ENCODE measurements around the gene MRPL32. TPM values are rescaled to one million over a fixed set of nuclear protein-coding genes. Genes with fewer than 3 reads are reported as not detected.

Gene MRPL32
- total RNA-seq, 1 donor from 2014 or later, result 66.8 TPM

GRCh38 chr7:42922017-42922753 is 10.0 kb upstream of the MRPL32 start:
- ATAC-seq (no peak), DNase-seq (ENCODE audit: missing footprints) (no peak)

GRCh38 chr7:42924223-42924838 is 7.8 kb upstream of the MRPL32 start:
- no peak for DNase-seq (ENCODE audit: missing footprints)
- ATAC-seq, result no peak
- intact Hi-C loops (cut with DNase I), result no loop called here

More at GRCh38 chr7:42922017-42922753, 10.0 kb upstream of the MRPL32 start:
- intact Hi-C loops (cut with DNase I), result no loop called here

GRCh38 chr7:42925630-42926029 is 6.5 kb upstream of the MRPL32 start:
- no peak for DNase-seq (ENCODE audit: missing footprints)
- intact Hi-C loops (cut with DNase I), result no loop called here
- no peak for ATAC-seq

DNA sequence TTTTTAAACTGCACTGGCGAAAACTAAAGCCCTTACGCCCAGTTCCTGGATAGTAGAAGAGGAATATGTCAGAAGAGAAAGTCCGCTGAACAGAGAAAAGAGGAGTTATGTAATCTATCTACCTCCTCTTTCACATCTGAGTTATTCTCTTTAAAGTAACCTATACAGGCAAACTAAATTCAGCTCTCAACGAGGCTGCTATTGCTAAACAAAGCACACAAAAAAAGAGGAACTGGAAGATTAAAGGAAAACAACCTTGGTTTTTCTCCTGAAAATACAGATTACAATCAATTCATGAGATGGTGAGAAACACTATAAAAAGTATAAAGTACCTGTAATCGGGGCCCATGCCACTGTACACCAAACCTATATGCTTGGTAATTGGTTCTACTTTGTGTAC is 6.0 kb upstream of the MRPL32 start:
- intact Hi-C loops (cut with DNase I), result no loop called here
- ATAC-seq, result no peak
- no peak for DNase-seq (ENCODE audit: missing footprints)

DNA sequence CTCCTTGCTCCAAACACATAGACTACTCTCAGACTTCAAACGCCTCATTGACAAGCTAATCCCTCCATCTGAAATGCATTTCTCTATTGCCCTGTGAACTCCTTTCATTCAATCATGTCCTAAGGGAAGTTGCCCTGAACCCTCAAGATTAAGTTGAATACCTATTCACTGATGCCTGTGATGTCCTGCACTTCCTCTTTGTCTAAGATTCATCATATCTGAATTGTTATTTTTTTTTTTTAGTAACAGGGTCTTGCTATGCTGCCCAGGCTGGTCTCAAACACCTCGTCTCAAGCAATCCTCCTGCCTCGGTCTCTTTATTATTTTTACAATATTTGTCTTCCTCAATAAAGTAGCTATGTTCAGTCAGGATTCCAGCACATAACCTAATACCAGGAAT is 3.4 kb upstream of the MRPL32 start:
- no peak for DNase-seq (ENCODE audit: missing footprints)
- intact Hi-C loops (cut with DNase I), result no loop called here

GRCh38 chr7:42929449-42929848 is 2.7 kb upstream of the MRPL32 start:
- DNase-seq (ENCODE audit: missing footprints) (no peak), ATAC-seq (no peak)
- intact Hi-C loops (cut with DNase I), result no loop called here

More for the DNA sequence above, 3.4 kb upstream of the MRPL32 start:
- no peak for ATAC-seq

- DNase-seq (ENCODE audit: missing footprints) (no peak), ATAC-seq (no peak)
- intact Hi-C loops (cut with DNase I), result no loop called here
Observed at GRCh38 chr7:42930889-42931288, 1.3 kb upstream of the MRPL32 start.

GRCh38 chr7:42931447-42931833 is 736 bp upstream of the MRPL32 start:
- DNase-seq (ENCODE audit: missing footprints) (no peak), ATAC-seq (no peak)
- intact Hi-C loops (cut with DNase I), result no loop called here

GRCh38 chr7:42932811-42933591 is 825 bp downstream of the MRPL32 start:
- intact Hi-C loops (cut with DNase I), result loop anchor here (2.0 kb wide), 1 partner anchor 20 kb away; the partner anchor contains the start of gene C7orf25
- DNase-seq (ENCODE audit: missing footprints) (no peak), ATAC-seq (peak; percentile 33)

DNA sequence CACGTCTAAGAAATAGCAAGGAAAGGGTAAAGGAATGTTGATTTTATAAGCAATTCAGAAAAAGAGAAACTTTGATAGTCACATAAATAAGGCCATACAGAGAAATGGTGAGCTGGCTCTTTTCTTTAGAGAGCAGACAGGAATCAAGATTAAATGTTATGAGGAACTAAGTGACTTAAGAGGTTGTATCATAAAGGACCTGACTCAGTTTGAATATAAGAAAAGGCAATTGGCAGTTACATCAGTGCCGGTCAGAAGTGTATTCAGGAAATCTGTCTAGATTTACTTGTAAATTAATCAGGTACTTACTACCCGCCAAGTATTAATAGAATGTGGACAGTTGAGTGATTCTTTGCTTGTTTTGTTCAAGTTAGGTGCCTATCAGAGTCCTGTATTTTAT is 2.1 kb downstream of the MRPL32 start:
- ATAC-seq (no peak), DNase-seq (ENCODE audit: missing footprints) (no peak)
- intact Hi-C loops (cut with DNase I), result no loop called here

GRCh38 chr7:42935861-42936260 is 3.7 kb downstream of the MRPL32 start:
- intact Hi-C loops (cut with DNase I), result no loop called here
- no peak for ATAC-seq

GRCh38 chr7:42939457-42940240 is 7.5 kb downstream of the MRPL32 start:
- intact Hi-C loops (cut with DNase I), result loop anchor here (5.0 kb wide), 1 partner anchor 168 kb away; no protein-coding TSS in a partner anchor
- ATAC-seq, result no peak
- DNase-seq (ENCODE audit: missing footprints), result no peak

More at GRCh38 chr7:42935861-42936260, 3.7 kb downstream of the MRPL32 start:
- no peak for DNase-seq (ENCODE audit: missing footprints)

- ATAC-seq (peak; percentile 70), DNase-seq (ENCODE audit: missing footprints) (peak; percentile 78)
- intact Hi-C loops (cut with DNase I), result loop anchor here (1.0 to 5.0 kb wide), 2 partner anchors 166 to 320 kb away; no protein-coding TSS in a partner anchor
Observed at GRCh38 chr7:42940985-42941847, 9.0 kb downstream of the MRPL32 start.

- intact Hi-C loops (cut with DNase I), result no loop called here
- DNase-seq (ENCODE audit: missing footprints), result no peak
- no peak for ATAC-seq
Observed at GRCh38 chr7:42945821-42946626, 13.8 kb downstream of the MRPL32 start.

DNA sequence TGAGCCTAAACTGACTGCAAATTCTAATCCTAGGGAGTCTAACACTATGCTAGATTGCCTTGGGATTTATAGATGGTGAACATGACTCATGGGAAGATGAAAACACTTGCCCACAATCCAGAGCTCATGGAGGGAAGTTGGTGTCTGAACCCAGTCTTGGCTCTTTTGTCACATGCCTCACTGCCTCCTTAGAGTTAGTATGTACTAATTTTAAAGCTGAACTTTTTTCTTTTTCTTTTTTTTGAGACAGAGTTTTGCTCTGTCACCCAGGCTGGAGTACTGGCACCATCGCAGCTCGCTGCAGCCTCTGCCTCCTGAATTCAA is 14.4 kb downstream of the MRPL32 start:
- DNase-seq (ENCODE audit: missing footprints) (no peak), ATAC-seq (no peak)
- intact Hi-C loops (cut with DNase I), result no loop called here

DNA sequence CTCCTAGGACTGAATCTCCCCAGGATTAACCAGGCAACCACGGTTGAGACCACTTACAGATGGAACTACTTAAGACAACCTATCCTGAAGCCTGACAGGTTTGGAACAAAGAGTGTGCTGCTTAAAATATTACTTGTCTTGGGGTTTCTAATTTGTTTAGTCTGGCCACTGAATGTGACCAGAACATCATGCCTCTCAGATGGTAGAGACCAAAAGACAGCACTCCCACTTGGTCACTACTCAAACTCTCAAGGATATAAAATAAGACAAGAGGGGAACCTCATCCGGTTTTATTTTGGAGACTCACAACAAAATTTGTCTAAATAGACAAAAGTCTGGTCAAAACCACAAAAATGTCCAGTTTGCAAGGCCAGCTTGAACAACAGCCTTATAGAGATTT is 15.3 kb downstream of the MRPL32 start:
- ATAC-seq, result no peak
- DNase-seq (ENCODE audit: missing footprints), result no peak
- intact Hi-C loops (cut with DNase I), result no loop called here

DNA sequence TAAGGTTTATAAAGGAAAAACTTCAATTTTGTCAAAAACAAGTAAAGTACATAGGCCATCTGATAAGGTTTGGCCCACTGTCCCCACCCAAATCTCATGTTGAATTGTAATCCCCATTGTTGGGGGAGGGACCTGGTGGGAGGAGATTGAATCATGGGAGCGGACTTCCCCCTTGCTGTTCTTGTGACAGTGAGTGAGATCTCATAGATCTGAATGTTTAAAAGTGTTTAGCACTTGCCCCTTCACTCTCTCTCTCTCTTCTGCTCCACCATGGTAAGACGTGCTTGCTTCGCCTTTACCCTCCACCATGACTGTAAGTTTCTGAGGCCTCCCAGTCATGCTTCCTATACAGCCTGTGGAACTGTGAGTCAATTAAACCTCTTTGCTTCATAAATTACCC is 18.2 kb downstream of the MRPL32 start:
- intact Hi-C loops (cut with DNase I), result no loop called here
- ATAC-seq, result no peak

More for the DNA sequence above, 18.2 kb downstream of the MRPL32 start:
- DNase-seq (ENCODE audit: missing footprints), result no peak
